ENCODE data around the gene DENND5A. TPM values are rescaled to one million over a fixed set of nuclear protein-coding genes. Genes with fewer than 3 reads are reported as not detected.
"Not testable (repeated sequence)": the region's sequence is repeated elsewhere in the genome, so short reads cannot be mapped to it uniquely, and the experiment has no call there.

DENND5A gene
- total and polyA plus RNA-seq, 10 of the 15 experiments (the other 5 are each of a cell fraction or from before 2014, with no cell fraction given), result 15.6 to 157 (median 85.1) TPM

GRCh38 chr11:9247863-9248262 is 17.3 kb downstream of the DENND5A start (continued):
- TF ChIP-seq E2F8 (IDR thresholded peaks at IDR 0.05; ENCODE audit: low read depth, partially characterized antibody), result no peak
- TF ChIP-seq POLR2AphosphoS5 (IDR thresholded peaks at IDR 0.05; ENCODE audit: low read length), result no peak
- no peak for TF ChIP-seq NRF1 (conservative IDR thresholded peaks at IDR 0.05; ENCODE audit: low read depth, low read length)
- no peak for TF ChIP-seq USF2 (IDR thresholded peaks at IDR 0.05; ENCODE audit: borderline replicate concordance, low read depth, low read length)
- TF ChIP-seq STAT3 (IDR thresholded peaks at IDR 0.05; ENCODE audit: low read depth, low read length), result no peak
- TF ChIP-seq SKIL (IDR thresholded peaks at IDR 0.05; ENCODE audit: low read depth, poor library complexity, severe bottlenecking), result no peak

GRCh38 chr11:9236242-9236641 is 28.9 kb downstream of the DENND5A start:
- in situ Hi-C loops (cut with MboI); RAD21 ChIA-PET (ENCODE audit: unreplicated experiment): not testable (repeated sequence)

More at GRCh38 chr11:9236242-9236641, 28.9 kb downstream of the DENND5A start:
- POLR2A ChIA-PET; DNase-seq (ENCODE audit: low read depth, low spot score); FAIRE-seq; BruUV-seq (replicated peaks); intact Hi-C loops (cut with micrococcal nuclease; ENCODE audit: unreplicated experiment); H2AFZ ChIP-seq (ENCODE audit: control insufficient read depth, low read depth, low read length); H4K20me1 ChIP-seq (ENCODE audit: control insufficient read depth, insufficient read depth); H3K27me3 ChIP-seq (replicated peaks in 1 of 2; ENCODE audit: control insufficient read depth in 2 of 2, insufficient read depth in 2 of 2, low read length in 1 of 2); H3K9me3 ChIP-seq (replicated peaks; ENCODE audit: control insufficient read depth, insufficient read depth, low read length); H3K4me1 ChIP-seq (ENCODE audit: control insufficient read depth, insufficient read depth, low read length); H3K4me3 ChIP-seq; H3K36me3 ChIP-seq (ENCODE audit: control insufficient read depth in 2 of 2, insufficient read depth in 2 of 2, low read length in 1 of 2); H3K9ac ChIP-seq (ENCODE audit: control insufficient read depth, insufficient read depth, low read length); H3K27ac ChIP-seq (ENCODE audit: control insufficient read depth, insufficient read depth); ATAC-seq; H3K4me2 ChIP-seq (ENCODE audit: control insufficient read depth, insufficient read depth): not testable (repeated sequence)
- peaks cover 14% of the 10 kb centered on the region for H3K79me2 ChIP-seq (ENCODE audit: control insufficient read depth, insufficient read depth, low read length)
- 87% methylated on average over 10 of the region's 10 CpGs for WGBS (ENCODE audit: insufficient coverage, insufficient replicate concordance, low lambda C conversion rate, missing lambda C conversion rate)
- ChIA-PET SMC1A (ENCODE audit: uncharacterized antibody, unreplicated experiment) (interaction anchor here (0.6 kb wide), 1 partner anchor 25 kb away, joined by 3 read pairs; no protein-coding TSS in a partner anchor), CTCF (interaction anchor here (0.7 kb wide), 1 partner anchor 262 kb away, joined by 3 read pairs; no protein-coding TSS in a partner anchor)
